ENCODE measurements around the gene GALNT2. TPM values are rescaled to one million over a fixed set of nuclear protein-coding genes. Genes with fewer than 3 reads are reported as not detected.
A peak's percentile ranks its signal among the peaks of the same experiment; 100 is the strongest.

The GALNT2 gene
- total and polyA plus RNA-seq, 9 of the 15 experiments (the other 6 are each of a cell fraction or from before 2014, with no cell fraction given), result 1.6 to 106 (median 51.9) TPM

- Histone ChIP-seq H2AFZ (ENCODE audit: low read depth, low read length) (no peak overlapping the region), H3K36me3 (ENCODE audit: control insufficient read depth, insufficient read depth, low read length) (peaks cover 6% of the 10 kb centered on the region; the same call in 2 of the 3 replicates), H3K9ac (ENCODE audit: insufficient read depth in 1 of 2, low read depth in 2 of 2, low read length in 2 of 2) (peak overlapping the region; percentile 20 to 78; a peak in 2 of 4 replicates), H3K9me3 (replicated peaks; ENCODE audit: control insufficient read depth, insufficient read depth, low read depth, low read length) (no peaks in the 10 kb centered on the region), H3K27me3 (ENCODE audit: control insufficient read depth in 2 of 2, insufficient read depth in 2 of 2, low read length in 2 of 2) (no peaks in the 10 kb centered on the region), H3K4me2 (ENCODE audit: insufficient read depth, low read length) (peak overlapping the region; percentile 13; the same call in 1 of the 2 replicates), H3K9me1 (ENCODE audit: control insufficient read depth, insufficient read depth, low read length) (peaks cover 3% of the 10 kb centered on the region), H3K79me2 (ENCODE audit: control insufficient read depth, insufficient read depth, low read length) (peaks cover 99% of the 10 kb centered on the region), H3K4me3 (no peak overlapping the region), H3K27ac (ENCODE audit: extremely low read depth, low read depth, low read length) (peak overlapping the region; percentile 46), H3K4me1 (replicated peaks in 1 of 2; ENCODE audit: control insufficient read depth in 2 of 2, insufficient read depth in 2 of 2, low read length in 2 of 2) (peaks cover 83 to 91% of the 10 kb centered on the region in 2 experiments), H4K20me1 (replicated peaks; ENCODE audit: control insufficient read depth, insufficient read depth, low read length) (no peaks in the 10 kb centered on the region)
- ATAC-seq (no peak), DNase-seq (ENCODE audit: extremely low read depth in 1 of 4, low spot score in 3 of 4) (no peak), FAIRE-seq (no peak)
- 72% methylated on average over 15 of the region's 15 CpGs for WGBS (ENCODE audit: insufficient coverage, low coverage, missing lambda C conversion rate)
- intact Hi-C loops (cut with micrococcal nuclease), result loop anchor here (2.0 to 5.0 kb wide), 2 partner anchors 19 to 80 kb away; partner anchors contain the start of gene GALNT2
- BruUV-seq (replicated peaks), result no TSS peak
- POLR2A ChIA-PET, result interaction anchor here (0.6 to 3.6 kb wide), 7 partner anchors 9 to 33 kb away, joined by 3 to 17 read pairs (median 4); no protein-coding TSS in a partner anchor
- in situ Hi-C loops (cut with MboI), result no loop called here
- CTCF ChIA-PET (ENCODE audit: low intra/inter-chr PET ratio), result no interaction called here
- TF ChIP-seq MTA2 (IDR thresholded peaks at IDR 0.05; ENCODE audit: low read depth) (no peak), RBBP5 (IDR thresholded peaks at IDR 0.05; ENCODE audit: borderline replicate concordance, insufficient read depth, low read length, poor library complexity, severe bottlenecking) (peak; percentile 57), MAFG (tag; conservative IDR thresholded peaks at IDR 0.05) (no peak), CAMTA2 (CRISPR knock-in tag; conservative IDR thresholded peaks at IDR 0.05) (peak; percentile 63; the same call in 1 of the 2 replicates), TSHZ1 (CRISPR knock-in tag; IDR thresholded peaks at IDR 0.05) (0 out of 2 replicates have a peak, but pooled peaks have one; percentile 24), ZBTB2 (IDR thresholded peaks at IDR 0.05) (0 out of 2 replicates have a peak, but pooled peaks have one; percentile 9), RBM34 (IDR thresholded peaks at IDR 0.05; ENCODE audit: borderline replicate concordance, insufficient read depth, low read length) (no peak), ARID4B (CRISPR knock-in tag; IDR thresholded peaks at IDR 0.05) (0 out of 2 replicates have a peak, but pooled peaks have one; percentile 20), CXXC5 (CRISPR knock-in tag; IDR thresholded peaks at IDR 0.05) (0 out of 2 replicates have a peak, but pooled peaks have one; percentile 2)
Measured at GRCh38 chr1:230147253-230148125, 80.5 kb downstream of the GALNT2 start.

Measured in K562 (cell line).